GM19351 (cell line): ENCODE measurements around the gene ING4.

Experiments used
- ATAC-seq: cut with Tn5 transposase; IDR thresholded peaks from one replicate; pipeline ENCODE4 v1.9.1; 2021; ENCODE audit warnings: mild to moderate bottlenecking, moderate library complexity; ENCODE audit not compliant: unreplicated experiment

Gene ING4

DNA sequence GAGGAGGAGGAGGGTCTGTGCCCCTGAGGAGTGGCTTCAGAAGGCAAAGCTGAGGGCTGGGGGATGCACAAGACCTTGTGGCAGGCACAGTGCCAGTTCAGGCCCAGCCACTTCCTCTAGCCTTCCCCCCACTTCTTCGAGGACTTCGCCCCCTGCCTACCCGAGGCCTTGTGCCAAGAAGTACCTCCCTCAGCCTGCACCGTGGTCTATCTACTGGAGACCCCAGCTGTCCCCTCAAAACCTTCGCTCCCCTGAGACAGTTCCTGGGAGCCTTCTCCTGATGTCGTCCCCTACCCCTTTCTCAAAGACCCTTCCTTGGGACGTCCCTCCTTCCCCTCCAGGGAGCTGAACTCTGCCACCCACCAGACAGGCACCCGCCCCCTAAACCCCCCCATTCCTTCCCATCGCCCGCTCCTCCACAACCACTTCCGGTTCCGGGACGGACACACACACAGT is 25.7 kb upstream of the ING4 start:
- no peak for ATAC-seq

DNA sequence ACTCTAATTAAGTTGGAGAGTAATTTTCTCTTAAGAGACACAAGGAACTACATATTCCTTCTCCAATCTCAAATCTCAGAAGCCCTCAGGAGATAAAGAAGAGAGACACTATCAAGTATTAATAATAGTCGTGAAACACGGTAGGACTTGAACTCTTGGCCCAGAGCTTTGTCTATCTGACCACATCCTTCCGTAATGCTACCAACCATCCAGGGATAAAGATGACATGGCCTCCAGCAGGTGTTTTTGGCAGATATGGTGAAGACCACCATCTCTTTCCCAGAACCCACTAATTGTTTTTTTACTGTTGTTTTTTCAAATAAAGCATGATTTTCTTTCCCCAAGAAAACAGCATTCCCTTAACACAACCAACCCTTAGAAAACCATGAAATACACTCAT is 22.9 kb upstream of the ING4 start:
- no peak for ATAC-seq

DNA sequence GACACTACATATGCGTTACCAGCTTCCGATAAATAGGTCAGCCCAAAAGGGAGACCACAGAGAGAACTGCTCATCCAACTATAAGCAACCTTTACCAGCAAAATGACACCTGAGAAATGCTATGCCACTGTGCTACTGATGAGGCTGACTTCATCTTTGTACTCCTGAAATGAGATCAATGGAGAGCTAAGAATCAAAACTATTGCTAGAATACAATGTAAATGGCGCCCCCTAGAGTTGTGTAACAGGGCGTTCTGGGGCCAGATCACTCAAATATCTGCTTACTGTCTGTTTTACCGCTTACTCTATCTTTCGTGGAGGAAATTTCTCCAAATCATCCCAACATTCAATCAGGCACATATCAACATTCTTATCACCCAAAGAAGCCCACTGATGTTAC is 21.7 kb upstream of the ING4 start:
- no peak for ATAC-seq

DNA sequence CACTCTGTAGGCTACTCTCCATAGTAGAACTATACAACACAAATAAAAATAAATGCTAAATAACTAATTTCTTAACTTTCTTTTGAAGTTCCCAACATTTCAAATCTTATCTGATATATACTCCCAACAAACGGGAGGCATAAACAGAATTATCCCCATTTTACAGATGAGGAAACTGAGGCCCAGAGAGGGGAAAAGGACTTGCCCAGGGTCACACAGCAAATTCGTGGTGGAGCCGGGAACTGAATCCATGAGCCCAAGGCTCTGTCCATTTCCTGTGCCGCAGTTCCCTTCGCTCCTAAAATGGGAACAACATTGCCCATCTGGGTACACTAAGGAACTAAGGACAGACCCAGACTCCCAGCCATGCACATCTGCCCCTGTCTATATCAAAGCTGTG is 14.0 kb upstream of the ING4 start:
- no peak for ATAC-seq

DNA sequence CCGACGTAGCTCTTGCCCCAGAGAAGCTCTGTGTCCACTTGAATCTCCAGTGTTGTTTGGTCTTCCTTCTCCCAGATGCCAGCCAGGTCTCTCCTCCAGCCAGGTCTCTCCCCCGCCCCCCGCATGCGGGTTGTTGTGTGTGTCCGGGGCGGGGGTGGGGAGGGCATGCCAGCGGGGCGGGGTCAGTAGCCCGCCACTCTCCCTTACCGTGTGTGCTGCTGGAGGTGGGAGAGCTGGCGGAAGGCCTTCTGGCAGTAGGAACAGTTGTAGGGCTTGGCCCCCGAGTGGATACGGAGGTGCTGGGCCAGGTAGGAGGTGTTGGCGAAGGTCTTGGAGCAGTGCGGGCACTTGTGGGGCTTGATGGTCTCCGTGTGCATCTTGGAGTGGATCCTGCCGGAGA is 9.2 kb upstream of the ING4 start:
- no peak for ATAC-seq

DNA sequence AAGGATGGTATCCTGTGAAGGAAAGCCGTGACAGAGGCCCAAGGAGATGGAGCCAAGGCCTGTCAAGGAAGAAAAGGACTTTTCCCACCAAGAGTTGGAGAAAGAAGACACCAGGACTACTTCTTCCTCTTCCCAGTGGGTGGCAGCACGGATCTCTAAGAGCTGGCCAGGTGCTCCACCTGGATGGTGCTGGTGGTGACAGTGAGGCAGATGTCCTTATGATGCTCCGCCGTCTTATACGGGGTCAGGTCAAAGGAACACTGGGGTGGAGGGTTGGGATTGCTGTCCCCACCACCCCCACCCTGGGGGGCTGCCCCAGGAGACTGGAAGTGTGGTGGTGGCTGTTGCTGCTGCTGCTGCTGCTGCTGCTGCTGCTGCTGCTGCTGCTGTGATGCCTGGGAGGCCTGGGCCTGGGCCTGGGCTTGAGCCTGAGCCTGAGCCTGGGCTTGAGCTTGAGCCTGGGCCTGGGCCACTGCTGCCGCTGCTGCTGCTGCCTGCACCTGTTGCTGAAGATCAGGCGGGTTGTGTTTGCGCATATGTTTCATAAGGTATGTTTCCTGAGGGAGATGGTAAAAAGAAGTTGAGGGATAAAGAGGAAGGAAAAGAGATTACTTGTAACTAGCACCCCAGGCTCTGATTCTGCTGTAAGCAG is 4.8 kb upstream of the ING4 start:
- ATAC-seq: no peak

DNA sequence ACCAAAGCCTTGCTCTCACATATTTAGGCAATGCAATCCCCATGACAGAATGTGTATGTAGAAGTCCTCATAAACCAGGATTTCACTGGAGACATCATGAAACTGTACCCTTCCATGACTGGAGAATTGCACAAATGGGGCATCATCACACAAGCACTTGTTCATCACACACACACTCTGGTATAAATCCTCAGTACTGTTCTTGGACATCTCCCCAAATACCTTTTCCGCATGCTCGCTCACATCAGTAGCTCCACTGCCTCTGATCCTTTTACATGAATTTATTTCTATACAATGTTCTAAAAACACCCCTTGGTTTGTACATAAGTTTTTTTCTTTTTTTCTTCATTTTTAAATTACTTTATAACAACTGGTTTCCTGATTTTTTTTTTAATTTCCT is 3.3 kb upstream of the ING4 start:
- no peak for ATAC-seq

DNA sequence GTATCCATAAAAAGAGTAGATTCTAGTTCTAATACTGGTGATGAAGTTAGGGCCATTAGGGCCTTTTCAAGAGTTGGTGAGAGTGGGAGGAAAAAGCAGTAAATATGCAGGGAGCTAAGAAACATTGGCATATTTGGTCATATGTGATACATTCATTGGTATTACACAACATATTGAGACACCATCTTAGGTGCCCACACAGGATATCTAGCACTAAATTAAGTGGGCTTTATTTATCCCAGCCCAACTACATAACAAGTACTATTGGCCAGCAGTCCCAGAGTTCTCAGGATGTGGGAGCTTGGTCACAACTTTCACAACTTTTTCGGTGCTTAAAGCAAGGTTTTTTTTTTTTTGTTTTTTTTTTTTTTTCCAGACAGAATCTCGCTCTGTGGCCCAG is 2.0 kb upstream of the ING4 start:
- no peak for ATAC-seq

DNA sequence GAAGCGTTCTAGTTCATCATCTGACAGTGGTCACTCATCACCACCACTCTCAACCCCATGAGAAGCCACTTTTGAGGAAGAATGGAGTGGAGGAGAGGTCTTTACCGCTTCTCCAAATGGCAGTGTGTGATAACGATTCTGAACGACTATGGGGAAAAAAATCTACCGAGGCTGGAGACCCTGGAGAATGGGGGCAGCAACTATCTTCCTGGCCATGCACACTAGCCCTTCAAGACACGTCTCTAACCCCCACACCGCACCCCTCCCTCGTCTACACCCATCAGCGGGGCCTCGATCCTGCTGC is 365 bp downstream of the ING4 start:
- ATAC-seq: no peak

DNA sequence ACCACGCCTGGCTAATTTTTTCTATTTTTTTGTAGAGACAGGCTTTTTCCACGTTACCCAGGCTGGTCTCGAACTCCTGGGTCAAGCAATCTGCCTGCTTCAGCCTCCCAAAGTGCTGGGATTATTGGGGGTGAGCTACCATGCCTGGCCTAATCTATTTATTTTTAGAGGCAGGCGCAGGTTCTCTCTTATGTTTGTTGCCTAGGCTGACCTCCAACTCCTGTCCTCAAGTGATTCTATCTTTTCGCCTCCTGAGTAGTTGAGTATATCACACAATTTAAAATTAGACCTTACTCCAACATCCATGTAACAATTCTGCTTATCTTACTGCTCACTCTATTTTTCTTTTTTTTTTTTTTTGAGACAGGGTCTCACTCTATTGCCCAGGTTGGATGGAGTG is 8.9 kb downstream of the ING4 start:
- no peak for ATAC-seq

DNA sequence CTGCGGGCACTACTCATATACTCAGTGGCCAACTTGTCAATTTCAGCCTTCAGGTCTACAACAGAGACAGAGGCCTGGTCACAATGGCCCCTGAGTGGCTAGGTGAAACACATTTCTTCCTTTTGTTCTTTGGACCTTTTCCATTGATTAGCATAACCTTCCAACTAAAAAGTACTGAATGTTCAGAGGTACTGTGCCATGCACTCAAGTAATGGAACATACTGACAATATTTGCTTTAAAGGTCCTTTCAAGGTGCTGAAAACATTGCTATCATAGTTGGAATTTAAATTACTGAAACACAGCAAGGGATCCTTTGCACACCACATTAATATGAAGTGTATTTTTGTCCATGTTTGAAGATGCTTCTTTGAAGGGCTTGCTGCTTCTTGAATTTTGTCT is 9.6 kb downstream of the ING4 start:
- ATAC-seq: no peak

DNA sequence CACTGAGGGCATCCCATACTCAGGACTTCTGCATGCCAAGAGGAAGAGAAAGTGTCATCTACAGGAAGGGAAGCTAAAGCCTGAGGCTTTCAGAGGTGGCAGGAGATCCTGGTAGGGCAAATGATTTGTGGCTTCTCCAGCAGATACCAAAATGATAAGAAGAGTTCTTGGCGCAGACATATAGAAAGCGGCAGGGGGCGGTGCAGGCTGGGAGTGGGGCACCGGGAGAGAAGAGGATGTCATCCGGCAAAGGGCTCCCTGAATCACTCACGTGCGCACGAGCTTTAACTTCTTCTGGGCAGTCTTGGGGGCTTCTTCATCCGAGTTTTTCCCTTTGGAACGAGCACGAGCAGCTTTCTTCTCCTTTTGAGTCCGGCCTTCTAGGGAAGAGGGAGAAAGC is 10.5 kb downstream of the ING4 start:
- ATAC-seq: no peak

DNA sequence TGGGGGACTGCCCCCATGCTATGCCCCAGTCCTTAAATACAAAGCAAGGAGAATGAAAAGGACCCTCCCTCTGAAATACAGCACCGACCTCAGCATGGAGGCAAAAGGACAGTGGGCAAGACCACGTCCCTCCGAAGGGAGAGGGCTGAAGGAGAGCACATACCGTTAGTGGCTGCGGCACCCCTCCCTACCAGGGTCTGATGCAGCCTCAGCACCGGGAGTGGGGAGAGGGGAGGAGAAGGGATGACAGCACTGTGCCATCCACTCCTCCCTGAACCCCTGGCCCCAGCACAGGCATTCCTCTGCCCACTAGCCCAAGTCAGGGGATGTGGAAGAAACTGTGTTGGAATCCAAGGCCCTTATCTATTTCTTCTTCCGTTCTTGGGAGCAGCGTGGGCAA is 12.1 kb downstream of the ING4 start:
- ATAC-seq: no peak

DNA sequence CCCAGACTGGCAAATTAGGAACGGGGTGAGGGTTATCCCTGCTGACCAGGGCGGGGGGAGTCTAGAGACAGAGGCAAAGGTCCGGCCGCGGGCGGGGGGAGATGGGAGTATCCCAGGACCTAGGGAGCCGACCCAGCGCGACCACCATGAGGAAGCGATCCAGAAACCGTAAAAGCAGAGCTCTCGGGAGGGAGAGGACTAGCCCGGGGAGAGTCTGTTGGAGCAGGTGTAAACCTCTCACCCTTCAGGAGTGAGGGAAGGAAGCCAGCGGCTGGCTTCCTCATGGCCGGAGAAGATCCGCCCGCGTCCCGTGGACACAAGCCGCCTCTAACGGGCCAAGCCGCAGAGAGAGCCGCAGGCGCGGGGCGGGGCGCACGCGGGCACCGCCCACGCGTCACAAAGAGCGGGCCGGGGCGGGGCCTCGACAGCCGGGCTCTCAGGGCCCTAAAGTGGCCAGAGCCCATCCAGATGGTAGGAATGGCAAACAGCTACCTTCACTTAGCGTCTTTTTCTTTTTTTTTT is 15.8 kb downstream of the ING4 start, which contains the start of gene ACRBP:
Gene ACRBP (minus strand): TSS at position 350 of the 522 bp plus-strand sequence. CDS start 66 bp downstream, at position 284.
- ATAC-seq: no peak

DNA sequence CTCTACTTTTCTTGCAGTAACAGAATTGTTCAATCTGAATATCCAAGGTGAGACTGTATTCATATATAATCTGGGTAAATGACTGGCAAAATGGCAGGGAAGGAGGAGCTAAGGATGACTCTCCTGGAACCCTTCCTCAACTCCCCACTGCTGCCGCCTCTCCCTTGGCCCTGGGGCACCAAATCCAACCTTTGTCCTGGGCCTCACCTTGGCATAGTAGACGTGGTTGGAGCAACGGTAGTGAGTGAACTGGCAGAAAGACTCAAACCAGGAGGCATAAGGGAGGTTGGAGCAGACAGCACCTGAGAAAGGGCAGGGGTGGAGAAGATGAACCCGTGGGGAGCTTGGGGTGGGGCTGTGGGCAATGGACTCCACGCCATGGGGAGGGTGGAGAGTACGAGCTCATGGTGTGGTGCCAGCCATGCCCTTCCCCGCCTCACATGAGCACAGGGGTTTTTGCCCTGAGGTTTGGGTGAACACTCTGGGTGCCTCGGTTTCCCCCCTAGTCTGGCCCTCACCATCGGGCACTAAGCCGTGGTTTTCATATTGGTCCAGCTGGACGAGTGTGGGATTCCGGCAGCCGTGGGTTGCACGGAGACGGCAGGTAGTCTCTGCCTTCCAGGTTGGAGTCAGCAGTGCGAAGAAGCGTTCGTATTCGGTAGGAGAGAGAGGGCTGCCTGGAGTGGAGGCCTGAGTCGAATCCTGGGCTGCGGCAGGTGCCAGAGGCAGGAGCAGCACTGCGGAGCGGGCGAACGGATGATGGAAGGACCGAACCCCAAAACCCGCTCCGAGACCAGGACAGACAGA is 16.4 kb downstream of the ING4 start:
- no peak for ATAC-seq

DNA sequence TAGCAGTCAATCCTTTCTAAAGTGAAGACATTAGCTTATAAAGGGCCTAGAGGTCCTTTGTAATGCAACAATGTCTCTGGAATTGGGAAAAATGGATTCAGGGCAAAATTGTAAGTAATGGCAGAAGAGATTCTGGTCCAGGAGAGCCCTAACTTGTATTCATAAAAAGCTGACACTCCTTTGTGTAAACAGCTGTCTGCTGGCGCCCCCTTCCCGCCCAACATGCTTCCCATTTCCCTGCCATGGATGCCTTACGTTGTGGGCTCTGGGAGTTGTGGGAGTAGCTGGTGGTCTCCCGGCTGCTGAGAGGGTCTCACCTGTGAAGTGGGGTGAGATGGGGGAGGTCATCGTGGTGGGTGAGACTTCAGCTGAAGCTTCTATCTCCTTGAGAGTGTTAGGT is 18.0 kb downstream of the ING4 start:
- ATAC-seq: no peak

DNA sequence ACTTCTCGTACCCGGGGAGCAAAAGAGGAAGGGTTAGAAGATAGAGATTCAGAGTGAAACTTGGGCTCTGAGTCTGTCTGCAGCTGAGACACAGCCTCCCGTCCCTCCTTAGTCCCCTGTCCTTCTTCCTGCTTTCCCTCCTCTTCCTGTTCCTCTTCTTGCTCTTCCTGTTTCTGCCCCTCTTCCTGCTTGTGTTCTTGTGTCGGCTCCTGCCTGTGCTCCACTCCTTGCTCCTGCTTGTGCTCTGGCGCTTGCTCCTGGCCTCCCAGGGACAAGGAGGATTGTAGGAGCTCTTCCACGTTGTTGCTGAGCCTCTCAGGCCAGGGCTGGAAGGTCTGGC is 18.7 kb downstream of the ING4 start:
- ATAC-seq: no peak

DNA sequence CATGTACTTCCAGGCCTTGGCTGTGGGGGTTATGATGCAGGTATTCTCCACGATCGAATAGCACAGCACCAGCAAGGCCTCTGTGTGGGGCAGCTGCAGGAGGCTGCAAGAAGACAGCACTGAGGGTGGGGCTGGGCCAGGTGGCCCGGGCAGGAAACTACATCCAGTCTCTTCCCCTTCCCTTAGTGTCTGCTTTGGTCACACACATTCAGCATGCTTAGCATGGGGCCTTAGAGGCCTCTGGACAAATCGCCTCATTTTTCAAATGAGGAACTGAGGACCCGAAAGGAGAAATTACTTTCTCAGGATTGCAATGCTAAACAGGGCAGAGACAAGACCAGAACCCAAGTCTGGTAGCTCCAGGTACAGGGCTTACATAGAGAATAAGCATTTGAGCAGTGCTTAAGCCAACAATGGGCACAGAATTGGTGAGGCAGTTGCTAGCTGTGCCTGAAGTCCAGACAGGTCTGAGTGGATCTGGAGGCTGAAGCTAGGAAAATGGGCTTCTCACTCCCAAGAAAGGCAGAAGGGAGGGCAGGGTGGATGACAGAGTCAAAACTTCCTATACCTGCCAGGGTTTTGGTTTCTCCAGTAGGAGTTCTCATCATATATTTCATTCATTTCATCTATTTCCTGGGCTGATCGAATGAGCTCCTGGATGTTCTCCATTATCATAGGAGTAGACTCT is 19.2 kb downstream of the ING4 start:
- ATAC-seq: no peak

DNA sequence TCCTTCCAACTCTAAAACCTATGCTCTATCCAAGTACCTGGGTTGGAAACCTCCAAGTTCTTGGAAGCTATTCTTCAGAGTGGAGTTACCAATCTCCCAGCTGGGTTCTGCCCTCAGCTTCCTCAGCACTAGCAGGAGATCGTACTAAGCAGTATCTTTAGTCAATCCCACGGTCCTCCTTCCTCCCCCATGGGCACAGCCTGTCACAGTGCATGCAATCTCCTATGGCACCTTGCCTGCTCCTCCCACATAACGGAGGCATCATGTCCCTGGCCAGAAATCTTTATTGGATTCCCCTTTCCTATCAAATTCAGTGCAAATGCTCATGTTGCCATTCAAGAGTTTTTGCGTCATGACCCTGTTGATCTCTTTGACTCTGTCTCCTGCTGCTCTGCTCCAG is 21.8 kb downstream of the ING4 start:
- no peak for ATAC-seq

DNA sequence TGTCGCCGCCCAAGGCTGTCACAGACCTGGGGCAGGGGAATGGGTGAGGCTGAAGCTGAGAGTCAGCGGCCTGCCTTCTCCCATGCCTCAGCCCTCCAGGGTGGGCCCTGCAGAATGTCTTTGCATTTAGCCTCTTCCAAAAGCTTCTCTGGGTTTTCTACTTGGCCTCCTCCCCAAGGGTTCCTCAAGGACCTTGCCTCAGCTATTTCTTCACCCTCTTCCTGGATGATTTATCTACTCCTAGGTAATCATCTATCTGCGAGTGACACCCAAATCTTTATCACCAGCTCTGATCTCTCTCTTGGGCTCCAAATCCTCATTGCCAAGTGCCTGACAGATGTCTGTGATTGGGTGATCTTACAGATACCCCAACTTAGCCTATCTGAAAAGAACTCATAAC is 22.4 kb downstream of the ING4 start:
- ATAC-seq: no peak

DNA sequence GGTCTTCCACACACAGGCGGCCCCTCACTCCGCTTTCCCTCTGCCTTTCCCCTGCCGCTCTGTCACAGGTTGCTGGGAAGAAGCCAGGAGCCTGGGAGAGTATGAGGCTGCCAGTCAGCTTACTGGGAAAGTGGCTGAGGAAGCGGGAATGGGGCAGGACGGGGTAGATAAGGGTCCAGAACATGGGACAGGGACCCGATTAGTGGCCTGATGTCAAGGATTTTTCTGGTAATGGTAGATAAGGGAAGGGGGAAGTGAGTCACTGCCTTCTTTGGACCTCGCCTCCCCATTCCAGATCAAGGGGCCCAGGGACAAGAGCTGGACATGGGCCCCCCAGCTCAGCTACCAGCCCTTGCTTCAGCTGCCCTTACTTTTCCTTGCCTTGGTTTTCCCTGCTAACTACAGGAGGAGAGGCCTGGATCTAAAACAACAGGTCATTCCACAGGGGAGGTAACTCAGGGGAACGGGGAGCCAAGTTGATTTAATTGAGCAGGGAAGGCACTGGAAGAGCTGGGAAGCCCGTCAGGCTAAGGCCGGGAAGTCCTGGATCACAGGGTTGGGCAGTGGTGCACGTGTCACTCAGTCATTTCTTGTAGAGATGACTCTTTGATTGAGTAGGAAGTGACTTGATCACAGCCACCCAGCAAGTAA is 23.6 kb downstream of the ING4 start:
- ATAC-seq: no peak

DNA sequence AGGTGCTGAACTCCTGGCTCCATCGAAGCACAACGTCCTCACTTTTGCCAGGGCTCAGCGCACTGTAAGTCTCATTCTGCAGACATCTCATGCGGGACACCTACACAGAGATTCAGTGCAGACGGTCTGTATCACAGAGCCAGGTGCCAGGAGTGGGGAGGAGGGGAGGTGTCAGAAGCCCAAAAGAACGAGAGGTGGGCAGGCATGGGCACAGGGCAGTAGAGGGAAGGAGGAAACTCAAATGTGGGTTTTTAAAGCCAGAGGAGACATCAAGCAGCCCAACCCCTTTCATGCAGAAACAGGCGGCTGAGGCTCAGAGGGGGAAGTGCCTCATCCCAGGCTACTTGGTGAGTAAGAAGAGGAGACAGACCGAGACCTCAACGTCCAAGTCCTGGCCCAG is 24.6 kb downstream of the ING4 start:
- ATAC-seq: no peak
